Activated CD8-positive, alpha-beta memory T cell treated with anti-CD3 and anti-CD28 coated beads for 1 hour (primary cell): Measurements from ENCODE around the gene P2RX4.
"Not testable (repeated sequence)": the region's sequence is repeated elsewhere in the genome, so short reads cannot be mapped to it uniquely, and the experiment has no call there.

Source experiments
- DNase-seq, 2 donors: peaks; one replicate each; pipeline ENCODE4 v3.0.0-alpha.2; 2020; ENCODE audit warnings: low read depth in 1 of 2; ENCODE audit errors: extremely low read depth in 1 of 2

Gene P2RX4

GRCh38 chr12:121218588-121219352 lies 8.8 kb downstream of the P2RX4 start:
- no peak for DNase-seq

- no peak for DNase-seq
These were observed 9.5 kb downstream of the P2RX4 start for GRCh38 chr12:121219353-121219986.

GRCh38 chr12:121222847-121223246 lies 12.9 kb downstream of the P2RX4 start:
- DNase-seq, result no peak

- no peak for DNase-seq
These were observed 13.7 kb downstream of the P2RX4 start for GRCh38 chr12:121223292-121224285.

GRCh38 chr12:121224591-121224990 lies 14.7 kb downstream of the P2RX4 start:
- DNase-seq, result no peak

GRCh38 chr12:121226399-121226798 lies 16.5 kb downstream of the P2RX4 start:
- no peak for DNase-seq

GRCh38 chr12:121226871-121227270 lies 16.9 kb downstream of the P2RX4 start:
- DNase-seq, result not testable (repeated sequence)

- DNase-seq, result no peak
These were observed 17.4 kb downstream of the P2RX4 start for GRCh38 chr12:121227294-121227693.

- DNase-seq, result no peak
These were observed 19.2 kb downstream of the P2RX4 start for GRCh38 chr12:121228919-121229665.

- peak in 1 of 2 donors; percentile 32 for DNase-seq
These were observed 20.1 kb downstream of the P2RX4 start for GRCh38 chr12:121229826-121230537.

GRCh38 chr12:121230538-121230907 lies 20.6 kb downstream of the P2RX4 start:
- no peak for DNase-seq

GRCh38 chr12:121232163-121232562 lies 22.2 kb downstream of the P2RX4 start:
- DNase-seq, result no peak

GRCh38 chr12:121232977-121233627 lies 23.2 kb downstream of the P2RX4 start:
- no peak for DNase-seq

- DNase-seq, result no peak
These were observed 23.7 kb downstream of the P2RX4 start for GRCh38 chr12:121233628-121234020.

GRCh38 chr12:121236776-121237175 lies 26.8 kb downstream of the P2RX4 start:
- DNase-seq, result no peak

GRCh38 chr12:121237415-121237814 lies 27.5 kb downstream of the P2RX4 start:
- DNase-seq, result no peak

GRCh38 chr12:121238086-121238485 lies 28.2 kb downstream of the P2RX4 start:
- DNase-seq, result no peak

- no peak for DNase-seq
These were observed 28.8 kb downstream of the P2RX4 start for GRCh38 chr12:121238604-121239350.
